Epithelial cell of esophagus (primary cell): ENCODE data around the gene CIROP.

Experiments
- DNase-seq: peaks from one replicate; pipeline ENCODE4 v3.0.0; 2010; ENCODE audit warnings: low read depth
- H3K4me3 ChIP-seq: 2 replicates; pipeline ENCODE4 v1.5.1; 2011; ENCODE audit warnings: mild to moderate bottlenecking, low read length, control low read depth
- CTCF ChIP-seq: IDR thresholded peaks from 2 replicates; pipeline ENCODE4 v1.5.1; 2011; ENCODE audit warnings: low read depth, mild to moderate bottlenecking, low read length, control low read depth, inconsistent platforms; ENCODE audit not compliant: insufficient read depth; ENCODE audit errors: missing control alignments

Gene CIROP

GRCh38 chr14:23146980-23147379, 42.2 kb upstream of the CIROP start:
- DNase-seq = no peak
- TF ChIP-seq CTCF = no peak
- H3K4me3 ChIP-seq = no peak overlapping the region

DNA sequence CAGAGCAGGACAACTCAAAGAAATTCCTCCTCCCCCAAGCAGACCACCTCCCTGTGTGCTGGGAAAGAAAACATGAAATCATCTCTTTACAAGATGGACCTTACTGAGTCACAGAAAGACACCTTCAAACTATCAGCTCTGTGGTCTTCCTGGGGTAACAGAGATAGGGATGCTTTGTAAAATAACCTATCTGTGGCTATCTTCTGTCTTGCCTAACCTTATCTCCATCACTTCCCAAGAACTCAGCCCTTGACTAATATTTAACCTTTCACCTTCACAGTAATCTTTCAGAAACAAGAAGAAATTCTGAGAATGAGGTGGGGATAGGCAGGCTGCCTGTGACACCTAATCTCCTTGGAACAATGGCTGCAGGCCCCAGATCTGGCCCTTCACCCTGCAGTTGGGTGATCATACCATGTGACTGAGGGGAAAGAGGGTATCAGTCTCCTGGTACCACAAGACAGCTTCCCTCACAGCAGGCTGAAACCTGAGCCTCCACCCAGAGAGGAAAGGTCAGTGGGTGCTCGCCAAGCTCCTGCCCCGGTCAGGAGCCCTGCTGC, 41.6 kb upstream of the CIROP start:
- no peak for TF ChIP-seq CTCF
- H3K4me3 ChIP-seq = no peak overlapping the region
- DNase-seq = no peak

- H3K4me3 ChIP-seq = no peak overlapping the region
- DNase-seq = peak; percentile 50
- no peak for TF ChIP-seq CTCF
Measured at GRCh38 chr14:23145794-23146350, 41.1 kb upstream of the CIROP start.

- DNase-seq = no peak
- TF ChIP-seq CTCF = no peak
- H3K4me3 ChIP-seq = no peak overlapping the region
Measured at GRCh38 chr14:23143911-23144310, 39.1 kb upstream of the CIROP start.

DNA sequence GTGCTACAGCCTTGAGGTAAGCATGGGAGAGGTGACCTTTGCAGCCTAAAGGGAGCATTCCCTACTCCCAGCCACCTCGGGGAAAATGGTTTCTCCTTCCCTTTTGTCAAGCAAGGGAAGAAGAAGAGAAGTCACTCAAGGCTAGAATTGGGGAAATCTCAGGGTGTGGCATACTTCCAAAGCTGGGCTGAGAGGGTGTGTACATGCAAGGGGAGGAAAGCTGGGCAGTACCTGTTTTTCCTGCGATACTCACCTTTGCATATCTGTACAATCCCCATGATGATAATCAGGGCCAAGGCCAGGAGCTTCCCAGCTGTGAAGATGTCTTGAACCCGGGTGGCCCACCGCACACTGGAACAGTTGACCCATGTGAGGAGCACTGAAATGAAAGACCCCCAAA, 38.0 kb upstream of the CIROP start:
- no peak for TF ChIP-seq CTCF
- H3K4me3 ChIP-seq = no peak overlapping the region
- DNase-seq = peak; percentile 57

DNA sequence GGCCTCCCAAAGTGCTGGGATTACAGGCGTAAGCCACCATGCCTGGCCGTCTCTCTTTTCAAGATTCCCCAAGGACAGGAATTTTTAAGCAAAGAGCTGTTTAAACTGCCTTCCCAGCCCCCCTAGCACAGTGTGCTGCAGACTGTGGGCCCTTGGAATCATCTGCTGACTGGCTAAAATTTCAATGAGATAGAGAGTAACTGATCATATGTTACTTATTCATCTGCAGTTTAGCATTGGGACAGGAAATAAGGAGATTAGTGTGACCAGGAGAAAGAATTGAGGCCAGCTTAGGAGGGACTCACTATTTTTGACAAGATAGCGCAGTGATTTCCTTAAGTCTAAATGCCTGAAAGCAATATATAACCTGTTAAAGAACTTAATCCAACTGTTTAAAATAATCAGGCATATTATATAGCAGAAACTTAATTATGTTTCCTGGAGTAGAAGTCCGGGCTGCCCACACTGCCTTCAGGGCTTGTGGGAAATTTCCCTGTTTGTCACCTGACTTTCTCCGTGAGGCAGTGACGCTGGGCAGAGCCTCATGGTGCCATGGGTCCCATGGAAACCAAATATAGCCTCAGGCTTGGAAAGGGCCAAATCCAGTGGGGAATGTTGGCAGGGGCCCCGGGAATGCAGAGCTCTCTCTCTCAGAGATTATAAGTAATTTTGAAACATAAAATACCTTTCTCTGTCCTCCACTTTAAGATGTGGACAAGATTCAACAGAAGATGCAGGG, 37.1 kb upstream of the CIROP start:
- H3K4me3 ChIP-seq = no peak overlapping the region
- no peak for TF ChIP-seq CTCF
- DNase-seq = peak; percentile 59

DNA sequence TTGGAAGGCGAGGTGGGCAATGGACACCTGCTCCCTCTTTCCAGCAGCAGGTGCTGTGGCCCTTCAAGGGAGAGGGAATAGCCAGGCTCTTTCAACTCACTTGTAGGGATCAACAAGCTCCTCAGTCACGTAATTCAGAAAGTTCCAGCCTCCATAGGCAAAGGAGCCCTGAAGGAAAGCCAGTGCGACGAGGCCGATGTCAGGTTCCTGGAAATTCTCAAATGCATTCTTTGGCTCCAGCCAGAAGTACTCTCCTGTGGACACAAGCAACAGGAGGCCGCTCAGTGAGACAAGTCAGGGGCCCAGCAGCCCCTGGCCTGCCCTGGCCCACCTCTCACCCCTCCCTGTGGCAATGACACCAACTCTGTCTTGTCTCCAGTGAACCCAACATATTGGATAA, 35.6 kb upstream of the CIROP start:
- DNase-seq = no peak
- no peak for TF ChIP-seq CTCF
- no peak overlapping the region for H3K4me3 ChIP-seq
